Activated T-cell treated with anti-CD3 and anti-CD28 coated beads, Interleukin-2, amount 50 U/mL, for 4 hours (primary cell): Measurements from ENCODE around the gene SIRT5. TPM values are rescaled to one million over a fixed set of nuclear protein-coding genes. Genes with fewer than 3 reads are reported as not detected.

Experiments
- ATAC-seq, 2 donors: fragments of 200-7000 bp; cut with Tn5 transposase; one replicate each; pipeline ENCODE4 v1.10.0; 2021
- DNase-seq: peaks from one replicate; pipeline ENCODE4 v3.0.0-alpha.2; 2020
- H3K27me3 Mint-ChIP-seq: one replicate; pipeline ENCODE4 v1.8.0; 2021; ENCODE audit warnings: low read depth, mixed read lengths
- H3K36me3 Mint-ChIP-seq: one replicate; pipeline ENCODE4 v1.8.0; 2022; ENCODE audit warnings: mixed read lengths; ENCODE audit not compliant: insufficient read depth
- H3K4me1 Mint-ChIP-seq: one replicate; pipeline ENCODE4 v1.8.0; 2021; ENCODE audit warnings: low read depth, mixed read lengths
- H3K4me3 Mint-ChIP-seq: one replicate; pipeline ENCODE4 v1.8.0; 2021; ENCODE audit warnings: mild to moderate bottlenecking, moderate library complexity, mixed read lengths
- H3K9me3 Mint-ChIP-seq: one replicate; pipeline ENCODE4 v1.8.0; 2021; ENCODE audit warnings: mixed read lengths
- total RNA-seq, 3 donors: library from RNA; stranded (reverse); gene quantifications; one replicate each; pipeline ENCODE4 v1.2.1, GENCODE V29; 2021

Gene SIRT5
- total RNA-seq, 3 donors from 2014 or later, result 6.5 to 7.8 (median 7.1) TPM

GRCh38 chr6:13538600-13538999 is 35.8 kb upstream of the SIRT5 start:
- no peaks in the 10 kb centered on the region for H3K9me3 Mint-ChIP-seq
- H3K36me3 Mint-ChIP-seq, result no peaks in the 10 kb centered on the region
- ATAC-seq (no peak), DNase-seq (no peak)
- H3K4me1 Mint-ChIP-seq, result no peaks in the 10 kb centered on the region
- H3K4me3 Mint-ChIP-seq, result no peak overlapping the region
- H3K27me3 Mint-ChIP-seq, result no peaks in the 10 kb centered on the region

GRCh38 chr6:13539572-13539971 is 34.8 kb upstream of the SIRT5 start:
- Mint-ChIP-seq H3K27me3 (no peaks in the 10 kb centered on the region), H3K4me3 (no peak overlapping the region), H3K36me3 (no peaks in the 10 kb centered on the region), H3K4me1 (no peaks in the 10 kb centered on the region), H3K9me3 (no peaks in the 10 kb centered on the region)
- DNase-seq (no peak), ATAC-seq (no peak)

- DNase-seq (no peak), ATAC-seq (no peak)
- Mint-ChIP-seq H3K9me3 (no peaks in the 10 kb centered on the region), H3K27me3 (no peaks in the 10 kb centered on the region), H3K4me3 (no peak overlapping the region), H3K4me1 (no peaks in the 10 kb centered on the region), H3K36me3 (no peaks in the 10 kb centered on the region)
Measured at GRCh38 chr6:13541496-13541895, 32.9 kb upstream of the SIRT5 start.

GRCh38 chr6:13544454-13545186 is 29.8 kb upstream of the SIRT5 start:
- Mint-ChIP-seq H3K36me3 (no peaks in the 10 kb centered on the region), H3K4me1 (peaks cover 2% of the 10 kb centered on the region), H3K27me3 (no peaks in the 10 kb centered on the region), H3K9me3 (no peaks in the 10 kb centered on the region), H3K4me3 (no peak overlapping the region)
- DNase-seq (no peak), ATAC-seq (no peak)

GRCh38 chr6:13545885-13546284 is 28.5 kb upstream of the SIRT5 start:
- DNase-seq (no peak), ATAC-seq (no peak)
- Mint-ChIP-seq H3K9me3 (no peaks in the 10 kb centered on the region), H3K27me3 (no peaks in the 10 kb centered on the region), H3K36me3 (peaks cover 2% of the 10 kb centered on the region), H3K4me3 (no peak overlapping the region), H3K4me1 (peaks cover 2% of the 10 kb centered on the region)

GRCh38 chr6:13548500-13549210 is 25.7 kb upstream of the SIRT5 start:
- Mint-ChIP-seq H3K36me3 (peaks cover 2% of the 10 kb centered on the region), H3K9me3 (no peaks in the 10 kb centered on the region), H3K4me1 (peaks cover 2% of the 10 kb centered on the region), H3K27me3 (peaks cover 2% of the 10 kb centered on the region), H3K4me3 (no peak overlapping the region)
- no peak for ATAC-seq
- DNase-seq, result no peak

- H3K27me3 Mint-ChIP-seq, result peaks cover 7% of the 10 kb centered on the region
- H3K9me3 Mint-ChIP-seq, result no peaks in the 10 kb centered on the region
- no peak for DNase-seq
- H3K4me3 Mint-ChIP-seq, result no peak overlapping the region
- H3K36me3 Mint-ChIP-seq, result peaks cover 2% of the 10 kb centered on the region
- ATAC-seq, result no peak
- peaks cover 2% of the 10 kb centered on the region for H3K4me1 Mint-ChIP-seq
Measured at GRCh38 chr6:13550656-13551055, 23.7 kb upstream of the SIRT5 start.

- H3K36me3 Mint-ChIP-seq, result peaks cover 2% of the 10 kb centered on the region
- no peaks in the 10 kb centered on the region for H3K4me1 Mint-ChIP-seq
- no peak for ATAC-seq
- H3K4me3 Mint-ChIP-seq, result no peak overlapping the region
- DNase-seq, result no peak
- peaks cover 7% of the 10 kb centered on the region for H3K27me3 Mint-ChIP-seq
- no peaks in the 10 kb centered on the region for H3K9me3 Mint-ChIP-seq
Measured at GRCh38 chr6:13553646-13554045, 20.8 kb upstream of the SIRT5 start.

GRCh38 chr6:13554929-13555333 is 19.5 kb upstream of the SIRT5 start:
- DNase-seq (no peak), ATAC-seq (no peak)
- Mint-ChIP-seq H3K4me3 (no peak overlapping the region), H3K27me3 (peaks cover 7% of the 10 kb centered on the region), H3K36me3 (peaks cover 2% of the 10 kb centered on the region), H3K9me3 (no peaks in the 10 kb centered on the region), H3K4me1 (no peaks in the 10 kb centered on the region)

- Mint-ChIP-seq H3K4me1 (no peaks in the 10 kb centered on the region), H3K4me3 (no peak overlapping the region), H3K9me3 (no peaks in the 10 kb centered on the region), H3K27me3 (peaks cover 11% of the 10 kb centered on the region), H3K36me3 (no peaks in the 10 kb centered on the region)
- no peak for ATAC-seq
- DNase-seq, result no peak
Measured at GRCh38 chr6:13557841-13558240, 16.6 kb upstream of the SIRT5 start.

- no peak for ATAC-seq
- no peaks in the 10 kb centered on the region for H3K4me1 Mint-ChIP-seq
- no peak for DNase-seq
- H3K9me3 Mint-ChIP-seq, result no peaks in the 10 kb centered on the region
- H3K27me3 Mint-ChIP-seq, result peaks cover 11% of the 10 kb centered on the region
- H3K4me3 Mint-ChIP-seq, result no peak overlapping the region
- no peaks in the 10 kb centered on the region for H3K36me3 Mint-ChIP-seq
Measured at GRCh38 chr6:13558718-13559117, 15.7 kb upstream of the SIRT5 start.

- Mint-ChIP-seq H3K9me3 (no peaks in the 10 kb centered on the region), H3K4me3 (no peak overlapping the region), H3K4me1 (no peaks in the 10 kb centered on the region), H3K27me3 (peaks cover 11% of the 10 kb centered on the region), H3K36me3 (no peaks in the 10 kb centered on the region)
- DNase-seq, result no peak
- ATAC-seq, result no peak
Measured at GRCh38 chr6:13559251-13559650, 15.2 kb upstream of the SIRT5 start.

- Mint-ChIP-seq H3K4me3 (no peak overlapping the region), H3K9me3 (no peaks in the 10 kb centered on the region), H3K4me1 (no peaks in the 10 kb centered on the region), H3K36me3 (no peaks in the 10 kb centered on the region), H3K27me3 (peaks cover 6% of the 10 kb centered on the region)
- DNase-seq (no peak), ATAC-seq (no peak)
Measured at GRCh38 chr6:13559968-13560650, 14.3 kb upstream of the SIRT5 start.

GRCh38 chr6:13560651-13561044 is 13.8 kb upstream of the SIRT5 start:
- ATAC-seq (no peak), DNase-seq (no peak)
- Mint-ChIP-seq H3K4me1 (no peaks in the 10 kb centered on the region), H3K27me3 (peaks cover 6% of the 10 kb centered on the region), H3K4me3 (no peak overlapping the region), H3K36me3 (no peaks in the 10 kb centered on the region), H3K9me3 (no peaks in the 10 kb centered on the region)
